Upper lobe of left lung (tissue), 6 donors: ENCODE results near the gene BTBD2. TPM values are rescaled to one million over a fixed set of nuclear protein-coding genes. Genes with fewer than 3 reads are reported as not detected.

Source experiments
- ATAC-seq, 2 donors: fragments of 200-7000 bp; cut with Tn5 transposase; one replicate each; pipeline ENCODE4 v1.9.1; 2022; ENCODE audit warnings: mild to moderate bottlenecking in 2 of 2, moderate library complexity in 2 of 2; ENCODE audit not compliant: low FRiP score in 2 of 2
- DNase-seq, 2 donors: peaks; one replicate each; pipeline ENCODE4 v3.0.0-alpha.2; 2019 to 2020
- H3K27ac ChIP-seq, 4 donors: fragments of 200-600 bp; sonication (generic); one replicate each; pipeline ENCODE4 v1.5.1; 2016 to 2019
- H3K27me3 ChIP-seq, 4 donors: fragments of 200-600 bp; sonication (generic); one replicate each; pipeline ENCODE4 v1.5.1; 2017 to 2019
- H3K36me3 ChIP-seq, 4 donors: fragments of 200-600 bp; sonication (generic); one replicate each; pipeline ENCODE4 v1.5.1; 2016 to 2019
- H3K4me1 ChIP-seq, 4 donors: fragments of 200-600 bp; sonication (generic); one replicate each; pipeline ENCODE4 v1.5.1; 2018 to 2019
- H3K4me3 ChIP-seq, 4 donors: fragments of 200-600 bp; sonication (generic); one replicate each; pipeline ENCODE4 v1.5.1; 2017 to 2019; ENCODE audit warnings: mild to moderate bottlenecking in 2 of 4, moderate library complexity in 1 of 4
- H3K9me3 ChIP-seq, 4 donors: fragments of 200-600 bp; sonication (generic); one replicate each; pipeline ENCODE4 v1.5.1; 2018 to 2019
- EP300 ChIP-seq, 4 donors: sonication (generic); formaldehyde crosslinking; IDR thresholded peaks; one replicate each; pipeline ENCODE4 v1.5.1; 2017; ENCODE audit warnings: antibody characterized with exemption in 4 of 4, control low read depth in 2 of 4
- POLR2A ChIP-seq, 4 donors: fragments of 450-650 bp; IDR thresholded peaks; one replicate each; pipeline ENCODE4 v1.5.1; 2016 to 2017; ENCODE audit warnings: antibody characterized with exemption in 4 of 4, mild to moderate bottlenecking in 2 of 4
- POLR2AphosphoS5 ChIP-seq, 2 donors: sonication (generic); formaldehyde crosslinking; IDR thresholded peaks; one replicate each; pipeline ENCODE4 v1.5.1; 2017; ENCODE audit warnings: antibody characterized with exemption in 2 of 2
- WGBS, 2 donors: methylation state at CpG; one replicate each; pipeline ENCODE4 v1.1.5; 2017 to 2018; 5-methylcytosine and 5-hydroxymethylcytosine counted together
- total RNA-seq, 6 donors: library from RNA; depleted of rRNA in 4 of 6; stranded (reverse); fragments of >200 nt in 4 of 6; gene quantifications; one replicate each; pipeline versions ENCODE4 v1.1.0 to v1.2.1, GENCODE V29; 2016 to 2021
- TF ChIP-seq, protein P1 (sequence below), 6 experiments: fragments of 450-650 bp in 4 of 6; fragments of 200-600 bp in 2 of 6; sonication (generic) in 2 of 6; IDR thresholded peaks; one replicate each; pipeline ENCODE4 v1.5.1; 2016 to 2019; ENCODE audit warnings: antibody characterized with exemption in 6 of 6
- donor health status: DM: no; HTN: no; CAD: no; lungs with moderate emphysema.
- donor health status: DM: no; HTN: yes; CAD: no; lungs with severe emphysema.

The BTBD2 gene
- total RNA-seq, 6 donors from 2014 or later: 49.0 to 87.3 (median 69.8) TPM

DNA sequence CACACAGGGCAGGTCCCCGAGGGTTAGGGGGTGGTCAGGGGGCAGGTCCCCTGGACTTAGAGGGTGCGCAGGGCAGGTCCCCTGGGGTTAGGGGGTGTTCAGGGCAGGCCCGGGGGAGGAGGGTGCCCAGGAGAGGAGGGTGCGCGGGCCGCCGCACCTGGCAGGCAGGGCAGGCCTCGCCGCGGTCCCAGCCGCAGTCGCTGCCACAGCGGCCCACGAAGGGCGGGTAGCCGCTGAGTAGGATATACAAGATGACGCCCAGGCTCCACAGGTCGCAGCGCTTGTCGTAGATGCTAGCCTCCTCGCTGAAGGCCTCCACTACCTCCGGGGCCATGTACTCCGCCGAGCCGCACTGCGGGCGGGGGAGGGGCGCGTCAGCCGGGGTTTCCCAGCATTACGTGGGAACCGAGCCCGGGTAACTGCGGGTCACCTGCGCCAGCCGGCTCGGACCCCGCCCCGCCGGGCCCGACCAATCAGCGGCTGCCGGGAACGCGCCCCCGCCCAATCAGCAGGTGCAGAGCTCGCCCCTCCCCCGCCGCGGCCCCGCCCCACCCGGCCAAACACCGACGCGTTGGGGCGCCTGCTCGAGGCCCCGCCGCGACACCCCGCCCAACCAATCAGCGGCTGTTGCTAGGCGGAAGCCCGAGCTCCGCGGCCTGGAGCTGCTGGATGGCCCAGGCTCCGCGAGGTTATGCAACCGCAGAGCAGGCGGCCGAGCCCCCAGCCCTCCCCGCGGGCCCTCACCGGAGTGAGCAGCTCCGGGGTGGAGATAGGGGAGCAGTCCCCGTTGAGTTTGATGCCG lies 26.4 kb upstream of the BTBD2 start:
- ATAC-seq (peak; percentile 93 to 96), DNase-seq (peak; percentile 98 to 100)
- 48 to 80% methylated on average over 1 to 18 of the region's 77 CpGs for WGBS, 2 donors
- Histone ChIP-seq H3K27me3 (no peaks in the 10 kb centered on the region), H3K4me3 (peak overlapping the region in 3 of 4 donors; percentile 18 to 39 (median 31)), H3K9me3 (no peaks in the 10 kb centered on the region), H3K27ac (peak overlapping the region; percentile 83 to 100 (median 93)), H3K36me3 (peaks cover 49 to 88% (median 76%) of the 10 kb centered on the region in 4 donors), H3K4me1 (peaks cover 59 to 73% (median 62%) of the 10 kb centered on the region in 4 donors)
- TF ChIP-seq POLR2AphosphoS5 (IDR thresholded peaks at IDR 0.05) (peak; percentile 43 to 68), EP300 (IDR thresholded peaks at IDR 0.05) (peak in 1 of 4 donors; percentile 37), POLR2A (IDR thresholded peaks at IDR 0.05) (peak in 1 of 4 donors; percentile 44)
- TF ChIP-seq, protein P1, sequence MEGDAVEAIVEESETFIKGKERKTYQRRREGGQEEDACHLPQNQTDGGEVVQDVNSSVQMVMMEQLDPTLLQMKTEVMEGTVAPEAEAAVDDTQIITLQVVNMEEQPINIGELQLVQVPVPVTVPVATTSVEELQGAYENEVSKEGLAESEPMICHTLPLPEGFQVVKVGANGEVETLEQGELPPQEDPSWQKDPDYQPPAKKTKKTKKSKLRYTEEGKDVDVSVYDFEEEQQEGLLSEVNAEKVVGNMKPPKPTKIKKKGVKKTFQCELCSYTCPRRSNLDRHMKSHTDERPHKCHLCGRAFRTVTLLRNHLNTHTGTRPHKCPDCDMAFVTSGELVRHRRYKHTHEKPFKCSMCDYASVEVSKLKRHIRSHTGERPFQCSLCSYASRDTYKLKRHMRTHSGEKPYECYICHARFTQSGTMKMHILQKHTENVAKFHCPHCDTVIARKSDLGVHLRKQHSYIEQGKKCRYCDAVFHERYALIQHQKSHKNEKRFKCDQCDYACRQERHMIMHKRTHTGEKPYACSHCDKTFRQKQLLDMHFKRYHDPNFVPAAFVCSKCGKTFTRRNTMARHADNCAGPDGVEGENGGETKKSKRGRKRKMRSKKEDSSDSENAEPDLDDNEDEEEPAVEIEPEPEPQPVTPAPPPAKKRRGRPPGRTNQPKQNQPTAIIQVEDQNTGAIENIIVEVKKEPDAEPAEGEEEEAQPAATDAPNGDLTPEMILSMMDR (IDR thresholded peaks at IDR 0.05): no peak

- ATAC-seq (no peak), DNase-seq (no peak)
- Histone ChIP-seq H3K27ac (peak overlapping the region; percentile 83 to 100 (median 93)), H3K4me3 (peak overlapping the region in 3 of 4 donors; percentile 18 to 39 (median 31)), H3K4me1 (peaks cover 54 to 68% (median 56%) of the 10 kb centered on the region in 4 donors), H3K27me3 (no peaks in the 10 kb centered on the region), H3K9me3 (no peaks in the 10 kb centered on the region), H3K36me3 (peaks cover 49 to 83% (median 72%) of the 10 kb centered on the region in 4 donors)
- TF ChIP-seq EP300 (IDR thresholded peaks at IDR 0.05) (no peak), POLR2AphosphoS5 (IDR thresholded peaks at IDR 0.05) (no peak), POLR2A (IDR thresholded peaks at IDR 0.05) (no peak)
- TF ChIP-seq, protein P1 (IDR thresholded peaks at IDR 0.05): no peak
- WGBS, 2 donors: 85 to 100% methylated on average over 3 to 4 of the region's 6 CpGs
Observed at GRCh38 chr19:2041433-2041682, 25.8 kb upstream of the BTBD2 start.

- peak in 1 of 2 donors; percentile 70 for DNase-seq
- TF ChIP-seq POLR2A (IDR thresholded peaks at IDR 0.05) (no peak), EP300 (IDR thresholded peaks at IDR 0.05) (no peak)
- TF ChIP-seq, protein P1 (IDR thresholded peaks at IDR 0.05): no peak
- peaks cover 43 to 78% (median 67%) of the 10 kb centered on the region in 4 donors for H3K36me3 ChIP-seq
- H3K9me3 ChIP-seq: peaks cover 0 to 1% (median under 1%) of the 10 kb centered on the region in 4 donors
- H3K4me1 ChIP-seq: peaks cover 49 to 62% (median 51%) of the 10 kb centered on the region in 4 donors
- WGBS, 2 donors: 94% methylated on average over 25 of the region's 28 CpGs; no CpG with 5 or more reads in 1 of the 2 donors
- no peaks in the 10 kb centered on the region for H3K27me3 ChIP-seq
- peak overlapping the region in 1 of 4 donors; percentile 39 for H3K4me3 ChIP-seq
- ATAC-seq: no peak
- H3K27ac ChIP-seq: peak overlapping the region; percentile 83 to 100 (median 93)
Observed at GRCh38 chr19:2040647-2041432, 25.3 kb upstream of the BTBD2 start.

- H3K4me1 ChIP-seq: peaks cover 41 to 60% (median 45%) of the 10 kb centered on the region in 4 donors
- peaks cover 0 to 7% (median 4%) of the 10 kb centered on the region in 4 donors for H3K9me3 ChIP-seq
- WGBS, 2 donors: 79 to 86% methylated on average over 3 to 6 of the region's 20 CpGs
- TF ChIP-seq POLR2A (IDR thresholded peaks at IDR 0.05): no peak
- TF ChIP-seq EP300 (IDR thresholded peaks at IDR 0.05): no peak
- TF ChIP-seq POLR2AphosphoS5 (IDR thresholded peaks at IDR 0.05): no peak
- TF ChIP-seq, protein P1 (IDR thresholded peaks at IDR 0.05): no peak
- H3K36me3 ChIP-seq: peaks cover 42 to 70% (median 60%) of the 10 kb centered on the region in 4 donors
- no peak overlapping the region for H3K4me3 ChIP-seq
- peak; percentile 23 to 80 for DNase-seq
- ATAC-seq: no peak
- no peaks in the 10 kb centered on the region for H3K27me3 ChIP-seq
- H3K27ac ChIP-seq: peak overlapping the region; percentile 83 to 100 (median 93)
Observed at GRCh38 chr19:2039959-2040646, 24.6 kb upstream of the BTBD2 start.
